Spleen (tissue), 11 donors: ENCODE data around the gene IFT27. TPM values are rescaled to one million over a fixed set of nuclear protein-coding genes. Genes with fewer than 3 reads are reported as not detected.

Experiments
- DNase-seq: peaks from one replicate; pipeline ENCODE4 v3.0.0-alpha.2; 2020
- H3K27ac ChIP-seq, 8 donors: fragments of 200-600 bp; sonication (generic) in 7 of 8; 1 replicate in 4 of 8; 2 replicates in 4 of 8; pipeline versions ENCODE4 v1.5.0 to v1.8.0; 2016 to 2021; ENCODE audit warnings: inconsistent platforms in 4 of 8, mild to moderate bottlenecking in 4 of 8, moderate library complexity in 1 of 8
- H3K27me3 ChIP-seq, 7 donors: fragments of 200-600 bp; sonication (generic) in 6 of 7; replicated peaks in 1 of 7; 1 replicate in 4 of 7; 2 replicates in 3 of 7; pipeline versions ENCODE4 v1.5.0 to v1.8.0; 2016 to 2021; ENCODE audit warnings: inconsistent platforms in 3 of 7, mild to moderate bottlenecking in 1 of 7
- H3K36me3 ChIP-seq, 6 donors: fragments of 200-600 bp; sonication (generic) in 5 of 6; 1 replicate in 4 of 6; 2 replicates in 2 of 6; pipeline versions ENCODE4 v1.5.0 to v1.8.0; 2016 to 2021; ENCODE audit warnings: inconsistent platforms in 2 of 6
- H3K4me1 ChIP-seq, 6 donors: fragments of 200-600 bp; sonication (generic) in 5 of 6; 1 replicate in 3 of 6; 2 replicates in 3 of 6; pipeline versions ENCODE4 v1.5.0 to v1.8.0; 2016 to 2021; ENCODE audit warnings: inconsistent platforms in 3 of 6
- H3K4me3 ChIP-seq, 8 donors: fragments of 200-600 bp; sonication (generic) in 7 of 8; 1 replicate in 4 of 8; 2 replicates in 4 of 8; pipeline versions ENCODE4 v1.5.0 to v1.8.0; 2016 to 2021; ENCODE audit warnings: inconsistent platforms in 4 of 8, mild to moderate bottlenecking in 4 of 8, moderate library complexity in 2 of 8
- H3K9me3 ChIP-seq, 8 donors: fragments of 200-600 bp; sonication (generic) in 7 of 8; 1 replicate in 4 of 8; 2 replicates in 4 of 8; pipeline versions ENCODE4 v1.5.0 to v1.8.0; 2016 to 2021; ENCODE audit warnings: inconsistent platforms in 4 of 8
- POLR2A ChIP-seq, 3 donors: fragments of 450-650 bp; IDR thresholded peaks; one replicate each; pipeline ENCODE4 v1.5.1; 2017; ENCODE audit warnings: antibody characterized with exemption in 3 of 3, mild to moderate bottlenecking in 1 of 3
- POLR2AphosphoS5 ChIP-seq, 3 donors: sonication (generic); formaldehyde crosslinking; IDR thresholded peaks; one replicate each; pipeline ENCODE4 v1.5.1; 2017; ENCODE audit warnings: antibody characterized with exemption in 3 of 3
- WGBS, 5 donors: extraction: QIAGEN DNeasy Blood & Tissue Kit in 3 of 5; methylation state at CpG; one replicate each; pipeline versions ENCODE4 v1.1.5 to v1.1.7; 2013 to 2018; 5-methylcytosine and 5-hydroxymethylcytosine counted together
- intact Hi-C: fragments of 100-400 bp; cut with DNase I; formaldehyde crosslinking; loops from one replicate; pipeline ENCODE4 v1.15.0; 2023; ENCODE audit warnings: low total_unique reads
- polyA plus RNA-seq, 3 donors: library from polyadenylated mRNA; stranded (reverse); fragments of 200-250 nt; gene quantifications; one replicate each; pipeline ENCODE4 v1.2.1, GENCODE V29; 2013
- total RNA-seq, 7 donors: library from RNA; depleted of rRNA in 3 of 7; stranded (reverse); fragments of >200 nt in 3 of 7; fragmentation: NEBNext Ultra II Directional in 4 of 7; extraction: Animal tissue kit (Norgen Biotek cat#: 25700) in 4 of 7; gene quantifications; one replicate each; pipeline versions ENCODE4 v1.1.0 to v1.2.1, GENCODE V29; 2016 to 2021
- TF ChIP-seq, protein P1 (sequence below), 11 experiments: fragments of 200-600 bp in 7 of 11; fragments of 450-650 bp in 4 of 11; sonication (generic) in 4 of 11; IDR thresholded peaks in 8 of 11; conservative IDR thresholded peaks in 3 of 11; 1 replicate in 7 of 11; 2 replicates in 4 of 11; pipeline versions ENCODE4 v1.4.0 to v1.8.0; 2016 to 2021; ENCODE audit warnings: antibody characterized with exemption in 11 of 11, inconsistent platforms in 4 of 11, mild to moderate bottlenecking in 1 of 11
- donor health status: healthy with polysubstance abuse.
- donor health status: DM: no; HTN: no; CAD: no; lungs with moderate emphysema.
- donor health status: DM: no; HTN: no; CAD: no.
- donor health status: Bipolar disorder and iron deficiency.
- donor health status: healthy.
- donor health status: DM: no; HTN: no; CAD: no.
- donor health status: DM: yes; HTN: yes; CAD: no.

Gene IFT27
- total and polyA plus RNA-seq, 10 donors: 12.4 to 35.4 (median 22.4) TPM

DNA sequence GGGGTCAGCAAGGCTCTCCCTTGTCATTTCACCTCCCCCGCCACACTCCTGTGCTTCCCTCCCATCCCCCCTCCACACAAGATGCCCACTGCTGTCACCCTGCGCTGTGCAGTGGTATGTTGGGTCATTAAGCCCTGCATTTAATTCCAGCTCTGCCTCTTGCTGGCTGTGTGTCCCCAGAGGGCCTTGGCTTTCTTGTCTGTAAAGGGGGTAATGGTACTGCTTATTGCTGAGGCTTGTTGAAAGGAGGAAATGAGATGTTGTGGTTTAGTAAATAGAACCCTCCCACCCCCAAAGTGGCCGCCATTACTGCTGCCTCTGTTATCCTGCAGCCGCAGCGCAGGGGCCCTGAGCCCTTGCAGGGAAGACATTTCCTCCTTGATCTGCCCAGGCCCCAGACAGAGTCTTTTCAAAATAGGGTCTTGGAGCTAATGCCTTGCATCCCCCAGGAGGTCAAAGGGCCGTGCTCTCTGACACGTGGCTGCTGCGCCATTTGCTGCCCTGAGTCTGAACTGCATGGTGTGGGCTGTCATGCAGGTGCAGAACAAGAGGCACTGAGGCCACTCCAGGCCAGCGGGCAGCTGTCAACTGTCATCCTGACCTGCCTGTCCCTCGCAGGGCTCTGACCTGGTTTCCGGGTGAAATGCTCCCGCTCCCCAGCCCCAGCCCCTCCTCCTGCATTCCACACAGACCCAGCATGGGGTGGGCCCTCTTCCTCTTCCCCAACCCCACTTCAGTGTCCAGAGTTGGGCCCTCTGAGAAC, 22.2 kb upstream of the IFT27 start:
- Histone ChIP-seq H3K4me1 (no peaks in the 10 kb centered on the region), H3K27me3 (peaks cover 0 to 17% (median 0%) of the 10 kb centered on the region in 7 donors), H3K36me3 (no peaks in the 10 kb centered on the region), H3K27ac (no peak overlapping the region), H3K4me3 (no peak overlapping the region), H3K9me3 (no peaks in the 10 kb centered on the region)
- intact Hi-C loops: no loop called here
- no peak for DNase-seq
- TF ChIP-seq, protein P1, sequence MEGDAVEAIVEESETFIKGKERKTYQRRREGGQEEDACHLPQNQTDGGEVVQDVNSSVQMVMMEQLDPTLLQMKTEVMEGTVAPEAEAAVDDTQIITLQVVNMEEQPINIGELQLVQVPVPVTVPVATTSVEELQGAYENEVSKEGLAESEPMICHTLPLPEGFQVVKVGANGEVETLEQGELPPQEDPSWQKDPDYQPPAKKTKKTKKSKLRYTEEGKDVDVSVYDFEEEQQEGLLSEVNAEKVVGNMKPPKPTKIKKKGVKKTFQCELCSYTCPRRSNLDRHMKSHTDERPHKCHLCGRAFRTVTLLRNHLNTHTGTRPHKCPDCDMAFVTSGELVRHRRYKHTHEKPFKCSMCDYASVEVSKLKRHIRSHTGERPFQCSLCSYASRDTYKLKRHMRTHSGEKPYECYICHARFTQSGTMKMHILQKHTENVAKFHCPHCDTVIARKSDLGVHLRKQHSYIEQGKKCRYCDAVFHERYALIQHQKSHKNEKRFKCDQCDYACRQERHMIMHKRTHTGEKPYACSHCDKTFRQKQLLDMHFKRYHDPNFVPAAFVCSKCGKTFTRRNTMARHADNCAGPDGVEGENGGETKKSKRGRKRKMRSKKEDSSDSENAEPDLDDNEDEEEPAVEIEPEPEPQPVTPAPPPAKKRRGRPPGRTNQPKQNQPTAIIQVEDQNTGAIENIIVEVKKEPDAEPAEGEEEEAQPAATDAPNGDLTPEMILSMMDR (IDR thresholded peaks at IDR 0.05 in 8 of 11, conservative IDR thresholded peaks at IDR 0.05 in 3 of 11): no peak
- TF ChIP-seq POLR2A (IDR thresholded peaks at IDR 0.05) (no peak), POLR2AphosphoS5 (IDR thresholded peaks at IDR 0.05) (no peak)
- WGBS, 5 donors: 65 to 84% (median 76%) methylated on average over 9 to 12 of the region's 12 CpGs

DNA sequence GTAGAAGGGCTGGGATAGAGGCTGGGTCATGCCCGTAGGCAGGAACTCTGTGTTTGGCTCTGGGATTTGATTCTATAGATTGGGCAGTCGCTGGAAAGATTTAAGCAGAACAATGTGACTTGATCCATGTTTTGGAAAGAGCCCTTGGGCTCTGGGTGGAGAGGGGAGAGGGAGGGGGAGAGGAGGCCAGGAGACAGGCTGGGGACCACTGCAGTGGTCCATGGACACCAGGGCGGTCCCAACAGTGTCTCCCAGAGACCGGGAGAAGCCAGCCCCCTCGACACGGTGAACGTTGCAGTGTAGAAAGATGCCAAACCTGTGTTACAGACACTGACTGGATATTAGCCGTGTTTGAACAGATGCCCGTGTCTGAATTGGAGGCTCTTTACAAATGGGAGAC, 21.5 kb upstream of the IFT27 start:
- WGBS, 5 donors: 80 to 84% (median 83%) methylated on average over 9 of the region's 9 CpGs
- Histone ChIP-seq H3K4me1 (no peaks in the 10 kb centered on the region), H3K27ac (no peak overlapping the region), H3K4me3 (no peak overlapping the region), H3K9me3 (no peaks in the 10 kb centered on the region), H3K27me3 (peaks cover 0 to 14% (median 0%) of the 10 kb centered on the region in 7 donors), H3K36me3 (no peaks in the 10 kb centered on the region)
- TF ChIP-seq POLR2AphosphoS5 (IDR thresholded peaks at IDR 0.05) (no peak), POLR2A (IDR thresholded peaks at IDR 0.05) (no peak)
- TF ChIP-seq, protein P1 (IDR thresholded peaks at IDR 0.05 in 8 of 11, conservative IDR thresholded peaks at IDR 0.05 in 3 of 11): no peak
- DNase-seq: no peak
- intact Hi-C loops: no loop called here

DNA sequence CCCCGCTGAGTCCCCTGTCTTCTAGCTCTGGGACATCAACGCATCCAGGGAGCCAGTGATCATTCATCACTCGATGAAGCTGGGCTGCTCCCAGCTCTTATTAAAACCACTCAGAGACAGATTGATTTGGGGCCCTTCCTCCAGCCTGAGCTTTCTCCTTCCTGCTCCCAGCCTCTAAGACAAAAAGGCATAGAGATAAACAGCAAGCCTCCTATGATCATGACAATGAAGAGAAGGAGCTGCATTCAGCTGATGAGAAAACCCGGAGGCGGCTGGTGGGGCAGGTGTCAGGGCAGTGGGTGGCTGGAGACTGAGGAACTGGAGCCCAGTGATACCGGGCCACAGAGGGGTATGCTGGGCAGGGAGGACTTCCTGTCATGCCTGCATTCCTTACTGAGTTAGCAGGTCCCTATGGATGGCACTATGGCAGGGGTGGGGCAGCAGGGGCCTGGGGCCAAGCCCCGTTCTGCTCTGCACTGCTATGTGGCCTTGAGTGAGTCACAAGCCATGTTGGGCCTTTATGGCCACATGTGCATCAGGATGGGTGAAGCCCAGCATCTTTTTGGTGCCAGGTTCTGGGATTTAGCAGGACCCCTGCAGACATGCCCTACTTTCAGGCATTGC, 20.7 kb upstream of the IFT27 start:
- H3K4me3 ChIP-seq: no peak overlapping the region
- no peaks in the 10 kb centered on the region for H3K4me1 ChIP-seq
- no peaks in the 10 kb centered on the region for H3K9me3 ChIP-seq
- peaks cover 0 to 20% (median 0%) of the 10 kb centered on the region in 7 donors for H3K27me3 ChIP-seq
- DNase-seq: no peak
- no peaks in the 10 kb centered on the region for H3K36me3 ChIP-seq
- TF ChIP-seq, protein P1 (IDR thresholded peaks at IDR 0.05 in 8 of 11, conservative IDR thresholded peaks at IDR 0.05 in 3 of 11): no peak
- TF ChIP-seq POLR2A (IDR thresholded peaks at IDR 0.05): no peak
- no peak for TF ChIP-seq POLR2AphosphoS5 (IDR thresholded peaks at IDR 0.05)
- WGBS, 5 donors: 64 to 78% (median 72%) methylated on average over 6 to 7 of the region's 7 CpGs
- H3K27ac ChIP-seq: no peak overlapping the region
- intact Hi-C loops: no loop called here

DNA sequence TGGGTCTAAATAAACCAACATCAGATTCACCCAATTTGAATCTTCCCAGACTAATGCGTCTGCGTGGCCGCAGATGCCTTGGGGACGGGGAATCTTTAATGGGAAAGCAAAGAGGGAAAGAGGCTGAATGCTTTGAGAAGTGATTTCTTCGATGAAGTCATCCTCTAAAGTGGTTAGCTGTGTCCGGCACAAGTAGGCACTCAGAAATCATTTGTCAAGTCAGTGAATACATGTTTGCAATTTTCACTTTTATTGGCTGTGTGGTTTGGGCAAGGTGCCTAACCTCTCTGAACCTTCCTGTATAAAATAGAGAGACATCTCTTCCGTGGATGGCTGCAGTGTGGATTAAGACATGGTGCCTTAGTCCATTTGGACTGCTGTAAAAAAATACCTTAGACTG, 19.7 kb upstream of the IFT27 start:
- Histone ChIP-seq H3K27ac (no peak overlapping the region), H3K4me1 (no peaks in the 10 kb centered on the region), H3K9me3 (no peaks in the 10 kb centered on the region), H3K27me3 (peaks cover 0 to 25% (median 0%) of the 10 kb centered on the region in 7 donors), H3K36me3 (no peaks in the 10 kb centered on the region), H3K4me3 (no peak overlapping the region)
- no peak for TF ChIP-seq POLR2A (IDR thresholded peaks at IDR 0.05)
- TF ChIP-seq POLR2AphosphoS5 (IDR thresholded peaks at IDR 0.05): no peak
- TF ChIP-seq, protein P1 (IDR thresholded peaks at IDR 0.05 in 8 of 11, conservative IDR thresholded peaks at IDR 0.05 in 3 of 11): no peak
- intact Hi-C loops: no loop called here
- DNase-seq: no peak
- WGBS, 5 donors: 66 to 90% (median 86%) methylated on average over 7 of the region's 7 CpGs
